ENCODE results near the gene EHBP1L1.

The EHBP1L1 gene

DNA sequence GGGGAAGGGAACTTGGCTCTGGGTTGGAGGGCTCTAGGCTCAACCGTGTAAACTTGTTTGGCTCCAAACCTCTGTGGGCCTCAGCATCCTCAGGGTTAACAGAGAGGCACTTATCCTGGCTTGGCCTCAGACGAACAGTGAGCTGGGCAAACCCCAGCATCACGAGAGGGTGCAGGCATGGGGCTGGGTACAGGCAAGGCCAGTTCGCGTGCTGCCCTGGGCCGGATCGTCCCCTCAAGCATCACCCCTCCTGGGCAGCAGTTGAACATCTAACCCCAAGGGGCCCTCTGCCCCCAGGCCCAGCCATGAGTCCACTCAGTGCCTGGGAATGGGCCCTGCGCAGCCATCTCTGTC lies 1.9 kb downstream of the EHBP1L1 start:
- no peak for DNase-seq (ENCODE audit: low spot score)
- TF ChIP-seq, protein P1, sequence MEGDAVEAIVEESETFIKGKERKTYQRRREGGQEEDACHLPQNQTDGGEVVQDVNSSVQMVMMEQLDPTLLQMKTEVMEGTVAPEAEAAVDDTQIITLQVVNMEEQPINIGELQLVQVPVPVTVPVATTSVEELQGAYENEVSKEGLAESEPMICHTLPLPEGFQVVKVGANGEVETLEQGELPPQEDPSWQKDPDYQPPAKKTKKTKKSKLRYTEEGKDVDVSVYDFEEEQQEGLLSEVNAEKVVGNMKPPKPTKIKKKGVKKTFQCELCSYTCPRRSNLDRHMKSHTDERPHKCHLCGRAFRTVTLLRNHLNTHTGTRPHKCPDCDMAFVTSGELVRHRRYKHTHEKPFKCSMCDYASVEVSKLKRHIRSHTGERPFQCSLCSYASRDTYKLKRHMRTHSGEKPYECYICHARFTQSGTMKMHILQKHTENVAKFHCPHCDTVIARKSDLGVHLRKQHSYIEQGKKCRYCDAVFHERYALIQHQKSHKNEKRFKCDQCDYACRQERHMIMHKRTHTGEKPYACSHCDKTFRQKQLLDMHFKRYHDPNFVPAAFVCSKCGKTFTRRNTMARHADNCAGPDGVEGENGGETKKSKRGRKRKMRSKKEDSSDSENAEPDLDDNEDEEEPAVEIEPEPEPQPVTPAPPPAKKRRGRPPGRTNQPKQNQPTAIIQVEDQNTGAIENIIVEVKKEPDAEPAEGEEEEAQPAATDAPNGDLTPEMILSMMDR (IDR thresholded peaks at IDR 0.05; ENCODE audit: borderline replicate concordance, control extremely low read depth, extremely low read depth, insufficient read depth, missing control alignments), result no peak
- in situ Hi-C loops (cut with MboI; ENCODE audit: low sequenced_read_pairs, unreplicated experiment), result no loop called here

DNA sequence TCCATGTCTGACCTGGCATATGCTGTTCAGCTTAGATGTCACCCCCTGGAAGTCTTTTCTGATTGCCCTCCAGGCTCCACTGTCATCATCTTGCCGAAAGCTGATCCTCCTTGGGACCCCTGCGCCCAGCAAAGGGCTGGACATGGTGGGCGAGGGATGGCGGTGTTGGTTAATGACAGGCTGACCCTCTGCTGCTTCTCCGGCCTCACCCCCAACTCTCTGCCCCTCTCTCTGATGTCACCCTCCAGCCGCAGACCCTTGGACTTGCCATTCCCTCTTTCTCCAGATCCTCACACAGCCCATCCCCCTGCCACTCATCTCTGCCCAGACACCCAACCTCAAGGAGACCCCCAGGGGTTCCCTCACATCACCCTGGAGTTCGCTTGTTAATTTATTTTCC lies 2.3 kb downstream of the EHBP1L1 start:
- TF ChIP-seq, protein P1 (IDR thresholded peaks at IDR 0.05; ENCODE audit: borderline replicate concordance, control extremely low read depth, extremely low read depth, insufficient read depth, missing control alignments), result no peak
- DNase-seq (ENCODE audit: low spot score), result no peak
- in situ Hi-C loops (cut with MboI; ENCODE audit: low sequenced_read_pairs, unreplicated experiment), result no loop called here

DNA sequence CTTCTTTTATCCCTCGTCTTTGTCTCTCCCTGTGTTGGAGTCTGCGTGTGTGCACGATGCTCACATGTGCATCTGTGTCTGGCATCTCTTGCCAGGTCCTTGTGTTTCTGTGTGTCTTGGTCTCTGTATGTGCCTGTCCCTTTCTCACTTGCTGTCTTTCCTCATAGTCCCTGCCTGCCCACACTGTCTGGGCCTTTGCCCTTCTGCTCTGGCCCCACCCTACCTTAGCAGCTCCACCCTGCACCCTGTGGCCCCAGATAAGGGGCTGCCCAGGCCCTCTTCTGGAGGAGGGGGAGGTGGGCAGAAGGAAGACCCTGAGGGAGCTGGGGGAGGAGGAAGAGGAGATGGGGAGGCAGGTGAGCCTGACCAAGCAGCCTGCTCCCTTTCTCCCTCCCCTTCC lies 2.8 kb downstream of the EHBP1L1 start:
- in situ Hi-C loops (cut with MboI; ENCODE audit: low sequenced_read_pairs, unreplicated experiment), result no loop called here
- DNase-seq (ENCODE audit: low spot score), result no peak
- TF ChIP-seq, protein P1 (IDR thresholded peaks at IDR 0.05; ENCODE audit: borderline replicate concordance, control extremely low read depth, extremely low read depth, insufficient read depth, missing control alignments), result no peak

DNA sequence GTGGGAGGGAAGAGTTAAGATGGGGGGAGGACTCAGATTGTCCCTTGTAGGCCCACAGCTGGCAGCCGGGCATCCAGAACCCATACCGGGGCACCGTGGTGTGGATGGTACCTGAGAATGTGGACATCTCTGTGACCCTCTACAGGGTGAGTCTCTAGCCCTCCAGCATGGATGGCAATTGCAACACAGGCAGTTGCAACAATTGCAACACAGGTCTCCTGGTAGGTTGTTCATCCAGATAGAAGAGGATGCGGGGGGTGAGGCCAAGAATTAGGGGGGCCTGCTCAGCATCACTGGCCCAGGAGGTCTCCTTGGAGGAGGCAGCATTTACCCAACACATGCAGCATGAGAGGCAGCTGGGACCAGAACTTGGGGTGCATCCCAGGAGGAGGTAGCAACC lies 3.4 kb downstream of the EHBP1L1 start:
- no peak for DNase-seq (ENCODE audit: low spot score)
- in situ Hi-C loops (cut with MboI; ENCODE audit: low sequenced_read_pairs, unreplicated experiment), result no loop called here
- TF ChIP-seq, protein P1 (IDR thresholded peaks at IDR 0.05; ENCODE audit: borderline replicate concordance, control extremely low read depth, extremely low read depth, insufficient read depth, missing control alignments), result no peak

DNA sequence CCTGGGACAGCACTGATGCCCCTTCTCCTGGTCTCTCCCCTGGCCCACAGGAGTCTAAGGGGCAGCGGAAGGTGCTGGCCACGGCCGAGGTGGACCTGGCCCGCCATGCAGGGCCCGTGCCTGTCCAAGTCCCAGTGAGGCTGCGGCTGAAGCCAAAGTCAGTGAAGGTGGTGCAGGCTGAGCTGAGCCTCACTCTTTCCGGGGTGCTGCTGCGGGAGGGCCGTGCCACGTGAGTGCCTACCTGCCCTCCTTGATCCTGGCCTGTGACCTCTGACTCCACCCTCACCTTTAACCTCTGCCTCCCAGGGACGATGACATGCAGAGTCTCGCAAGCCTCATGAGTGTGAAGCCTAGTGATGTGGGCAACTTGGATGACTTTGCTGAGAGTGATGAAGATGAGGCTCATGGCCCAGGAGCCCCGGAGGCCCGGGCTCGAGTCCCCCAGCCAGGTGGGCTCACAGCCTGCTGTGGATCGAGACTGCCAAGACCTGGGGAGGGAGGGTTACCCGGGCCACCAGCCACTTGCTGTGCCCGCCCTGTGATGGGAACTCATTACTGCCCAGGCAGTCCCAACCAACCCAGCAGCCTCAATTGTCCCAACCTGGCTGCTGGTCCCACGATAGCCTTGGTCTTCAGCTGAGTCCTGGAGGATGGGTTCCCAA lies 4.3 kb downstream of the EHBP1L1 start:
- in situ Hi-C loops (cut with MboI; ENCODE audit: low sequenced_read_pairs, unreplicated experiment), result no loop called here
- DNase-seq (ENCODE audit: low spot score), result no peak
- TF ChIP-seq, protein P1 (IDR thresholded peaks at IDR 0.05; ENCODE audit: borderline replicate concordance, control extremely low read depth, extremely low read depth, insufficient read depth, missing control alignments), result no peak

DNA sequence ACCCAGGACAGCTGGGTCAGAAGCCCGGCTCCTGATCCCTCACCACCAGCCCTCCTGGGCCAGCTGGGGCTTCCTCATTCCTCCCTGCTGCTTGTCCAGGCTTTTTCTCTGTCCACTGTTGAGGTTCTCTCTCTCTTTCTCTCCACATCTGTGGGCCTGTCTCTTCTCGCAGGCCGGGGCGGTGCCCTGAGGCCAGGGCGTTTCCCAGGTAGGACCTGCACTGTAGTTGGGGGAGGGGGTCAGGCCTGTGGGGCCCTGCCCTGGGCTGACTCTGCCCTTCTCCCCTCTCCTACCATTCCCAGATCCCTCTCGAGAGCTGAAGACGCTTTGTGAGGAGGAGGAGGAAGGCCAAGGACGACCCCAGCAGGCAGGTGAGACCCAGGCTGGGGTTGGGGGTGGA lies 4.9 kb downstream of the EHBP1L1 start:
- in situ Hi-C loops (cut with MboI; ENCODE audit: low sequenced_read_pairs, unreplicated experiment), result no loop called here
- TF ChIP-seq, protein P1 (IDR thresholded peaks at IDR 0.05; ENCODE audit: borderline replicate concordance, control extremely low read depth, extremely low read depth, insufficient read depth, missing control alignments), result no peak

More for the DNA sequence above, 4.9 kb downstream of the EHBP1L1 start:
- no peak for DNase-seq (ENCODE audit: low spot score)
